ENCODE data around the gene KRTAP29-1. TPM values are rescaled to one million over a fixed set of nuclear protein-coding genes. Genes with fewer than 3 reads are reported as not detected.

Gene KRTAP29-1
- total RNA-seq, 1 experiment from 2014 or later: not detected

- Histone ChIP-seq H3K23me2 (ENCODE audit: insufficient read length, low read depth, low read length, poor library complexity, severe bottlenecking) (no peaks in the 10 kb centered on the region), H3K4ac (ENCODE audit: low read depth, low read length) (no peak within 1 kb of the TSS; the same call in 1 of the 2 replicates), H3K9ac (ENCODE audit: extremely low read depth, insufficient read length, low read length) (no peak within 1 kb of the TSS), H4K91ac (ENCODE audit: insufficient read length, low read depth, low read length) (no peak within 1 kb of the TSS), H4K5ac (ENCODE audit: insufficient read length, low read depth, low read length) (no peak within 1 kb of the TSS), H2BK12ac (ENCODE audit: insufficient read length, low read depth, low read length) (no peak within 1 kb of the TSS), H3K23ac (ENCODE audit: insufficient read length, low read depth, low read length) (no peak within 1 kb of the TSS), H2BK15ac (ENCODE audit: low read depth, low read length) (no peak within 1 kb of the TSS), H3K79me1 (ENCODE audit: insufficient read depth, low read depth, low read length, poor library complexity, severe bottlenecking) (no peaks in the 10 kb centered on the region), H3K79me2 (ENCODE audit: insufficient read depth, low read length) (no peaks in the 10 kb centered on the region), H3K4me2 (ENCODE audit: insufficient read depth, insufficient read length, low read length) (no peak within 1 kb of the TSS), H2AK5ac (ENCODE audit: insufficient read length, low read length) (no peak within 1 kb of the TSS), H3K18ac (ENCODE audit: insufficient read length, low read depth, low read length) (no peak within 1 kb of the TSS), H3K14ac (ENCODE audit: insufficient read depth, low read length) (peak within 1 kb of the TSS; percentile 40; the same call in 1 of the 2 replicates), H2BK20ac (ENCODE audit: low read depth, low read length, poor library complexity, severe bottlenecking) (no peak within 1 kb of the TSS), H4K8ac (replicated peaks; ENCODE audit: insufficient read length, low read depth, low read length) (no peak within 1 kb of the TSS), H2BK5ac (ENCODE audit: insufficient read length, low read length) (no peak within 1 kb of the TSS), H3T11ph (ENCODE audit: low read length) (no peak within 1 kb of the TSS), H3K27ac (ENCODE audit: insufficient read length, low read depth, low read length) (no peak within 1 kb of the TSS), H3K9me3 (ENCODE audit: control insufficient read depth, low read depth, low read length) (no peaks in the 10 kb centered on the region), H3K4me1 (ENCODE audit: insufficient read depth, low read length) (no peaks in the 10 kb centered on the region; the same call in 1 of the 2 replicates), H2BK120ac (ENCODE audit: low read depth, low read length, poor library complexity, severe bottlenecking) (no peak within 1 kb of the TSS), H2AFZ (ENCODE audit: low read length) (no peak within 1 kb of the TSS), H3K56ac (ENCODE audit: insufficient read length, low read depth, low read length) (no peak within 1 kb of the TSS), H4K20me1 (ENCODE audit: control insufficient read depth, insufficient read depth, insufficient read length) (no peaks in the 10 kb centered on the region), H3K27me3 (ENCODE audit: insufficient read depth, low read length) (no peaks in the 10 kb centered on the region)
- Mint-ChIP-seq H3K27me3 (ENCODE audit: low read depth) (peaks cover 7% of the 10 kb centered on the region), H3K27ac (no peak within 1 kb of the TSS), H3K4me3 (no peak within 1 kb of the TSS), H3K36me3 (ENCODE audit: insufficient read depth in 1 of 3, low read depth in 3 of 3) (peaks cover 0 to 12% (median 11%) of the 10 kb centered on the region in 3 experiments; a peak in 1 of 7 replicates), H3K4me1 (peaks cover 0 to 3% of the 10 kb centered on the region in 2 experiments; a peak in 1 of 4 replicates), H3K9me3 (peaks cover 11 to 12% of the 10 kb centered on the region in 2 experiments; a peak in 4 of 5 replicates)
- WGBS (ENCODE audit: extremely low coverage, insufficient read length, low lambda C conversion rate): no CpG with 5 or more reads among the region's 24 CpGs
- no peak for DNase-seq
- no peak for TF ChIP-seq CTCF (conservative IDR thresholded peaks at IDR 0.05)
Observed at GRCh38 chr17:41315204-41315794, 12.6 kb upstream of the KRTAP29-1 start, which contains the start of gene KRTAP17-1. TSS of gene KRTAP17-1 (minus strand) at chr17:41315710. CDS start at chr17:41315650, 60 bp downstream.
